ENCODE results near the gene CUL4A.

The CUL4A gene

DNA sequence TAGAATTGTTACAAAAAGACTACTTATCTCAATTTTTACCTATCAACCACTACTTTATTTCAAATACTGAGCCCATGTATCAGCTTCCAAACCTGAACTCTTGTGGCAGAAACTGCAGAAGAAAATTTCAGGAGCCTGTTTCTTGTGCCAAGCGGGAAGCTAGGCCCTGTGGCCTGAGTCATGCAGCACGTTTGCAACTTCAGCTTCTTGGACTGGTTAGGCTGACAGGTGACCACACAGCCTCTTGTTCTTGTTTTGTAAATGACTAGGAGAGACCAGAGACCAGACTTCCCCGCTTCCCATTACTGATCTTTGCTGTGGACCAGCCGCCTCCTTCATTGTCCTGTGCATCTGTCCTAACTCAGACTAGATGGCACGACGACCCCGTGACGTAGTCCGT is 84.3 kb downstream of the CUL4A start:
- FAIRE-seq = no peak

DNA sequence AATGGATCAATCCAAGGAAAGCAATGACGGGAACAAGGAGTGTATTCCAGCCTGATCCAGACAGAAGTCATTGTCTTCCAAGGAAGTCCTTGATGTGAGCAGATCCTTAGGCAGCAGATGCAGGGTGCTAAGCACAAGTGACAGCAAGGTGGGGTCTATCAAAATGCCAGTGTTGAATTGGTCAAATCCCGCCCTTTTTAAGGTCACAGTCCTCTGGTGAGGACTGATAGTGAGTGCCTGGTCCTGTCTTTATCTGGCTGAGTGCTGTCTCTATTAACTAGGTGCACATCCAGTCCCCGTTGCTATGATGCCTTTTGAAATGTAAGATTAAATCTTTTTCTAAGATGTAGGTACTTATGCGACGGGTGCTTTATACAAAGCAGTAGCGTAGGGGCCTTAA is 86.4 kb downstream of the CUL4A start:
- FAIRE-seq = no peak
- no peak for DNase-seq (ENCODE audit: insufficient read length, low spot score)
- no peak for TF ChIP-seq CTCF (IDR thresholded peaks at IDR 0.05; ENCODE audit: insufficient read depth, missing control alignments)

More for the DNA sequence above, 84.3 kb downstream of the CUL4A start:
- no peak for TF ChIP-seq CTCF (IDR thresholded peaks at IDR 0.05; ENCODE audit: insufficient read depth, missing control alignments)
- DNase-seq (ENCODE audit: insufficient read length, low spot score) = no peak

GRCh38 chr13:113296823-113297369 is 87.5 kb downstream of the CUL4A start, which contains the start of gene LAMP1:
Gene LAMP1, plus strand, starts transcription at chr13:113297239. Its CDS starts 196 bp downstream, at chr13:113297435.
- FAIRE-seq (no peak), DNase-seq (ENCODE audit: insufficient read length, low spot score) (peak; percentile 98)
- TF ChIP-seq CTCF (IDR thresholded peaks at IDR 0.05; ENCODE audit: insufficient read depth, missing control alignments) = no peak

- DNase-seq (ENCODE audit: insufficient read length, low spot score) (no peak), FAIRE-seq (no peak)
- no peak for TF ChIP-seq CTCF (IDR thresholded peaks at IDR 0.05; ENCODE audit: insufficient read depth, missing control alignments)
These were observed 88.1 kb downstream of the CUL4A start for GRCh38 chr13:113297370-113298042.

GRCh38 chr13:113298043-113298945 is 88.9 kb downstream of the CUL4A start:
- DNase-seq (ENCODE audit: insufficient read length, low spot score) (no peak), FAIRE-seq (no peak)

DNA sequence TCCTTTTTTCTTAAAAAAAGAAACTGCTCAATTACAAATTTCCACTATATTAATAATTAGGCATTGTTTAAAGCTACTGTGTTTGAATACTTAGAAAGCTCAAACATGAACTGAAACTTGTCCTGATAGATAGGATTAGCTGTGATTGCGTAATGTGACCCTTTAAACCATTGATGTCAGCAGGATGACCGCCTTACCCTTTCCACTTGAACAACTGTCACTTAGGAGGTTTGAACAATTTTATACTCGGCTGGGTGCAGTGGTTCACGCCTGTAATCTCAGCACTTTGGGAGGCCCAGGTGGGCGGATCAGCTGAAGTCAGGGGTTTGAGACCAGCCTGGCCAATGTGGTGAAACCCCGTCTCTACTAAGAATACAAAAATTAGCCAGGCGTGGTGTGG is 90.5 kb downstream of the CUL4A start:
- no peak for DNase-seq (ENCODE audit: insufficient read length, low spot score)
- no peak for FAIRE-seq
- no peak for TF ChIP-seq CTCF (IDR thresholded peaks at IDR 0.05; ENCODE audit: insufficient read depth, missing control alignments)

More at GRCh38 chr13:113298043-113298945, 88.9 kb downstream of the CUL4A start:
- TF ChIP-seq CTCF (IDR thresholded peaks at IDR 0.05; ENCODE audit: insufficient read depth, missing control alignments) = no peak

Measured in D721Med (cell line).